ENCODE results near the gene PRIM1.
"Not testable (repeated sequence)": the region's sequence is repeated elsewhere in the genome, so short reads cannot be mapped to it uniquely, and the experiment has no call there.

Gene PRIM1

GRCh38 chr12:56759263-56759908 lies 7.3 kb upstream of the PRIM1 start:
- no peak for DNase-seq

- DNase-seq = no peak
Observed at GRCh38 chr12:56758728-56759262, 6.7 kb upstream of the PRIM1 start.

GRCh38 chr12:56757971-56758370 lies 5.8 kb upstream of the PRIM1 start:
- DNase-seq = not testable (repeated sequence)

GRCh38 chr12:56753566-56753965 lies 1.4 kb upstream of the PRIM1 start:
- no peak for DNase-seq

GRCh38 chr12:56750596-56750995 lies 1.5 kb downstream of the PRIM1 start:
- DNase-seq = not testable (repeated sequence)

- no peak for DNase-seq
Observed at GRCh38 chr12:56749853-56750252, 2.3 kb downstream of the PRIM1 start.

GRCh38 chr12:56749359-56749758 lies 2.8 kb downstream of the PRIM1 start:
- DNase-seq = no peak

- DNase-seq = no peak
Observed at GRCh38 chr12:56728139-56728861, 23.8 kb downstream of the PRIM1 start.

GRCh38 chr12:56726196-56726675 lies 25.9 kb downstream of the PRIM1 start:
- DNase-seq = not testable (repeated sequence)

GRCh38 chr12:56725723-56726102 lies 26.4 kb downstream of the PRIM1 start:
- DNase-seq = no peak

- DNase-seq = peak; percentile 100
Observed at GRCh38 chr12:56724972-56725722, 27.0 kb downstream of the PRIM1 start, which contains the start of gene NACA. Gene NACA (minus strand): TSS chr12:56725299. CDS start chr12:56724521, 778 bp downstream.

GRCh38 chr12:56724701-56724971 lies 27.5 kb downstream of the PRIM1 start:
- no peak for DNase-seq

- no peak for DNase-seq
Observed at GRCh38 chr12:56723889-56724700, 28.0 kb downstream of the PRIM1 start.

GRCh38 chr12:56723352-56723751 lies 28.8 kb downstream of the PRIM1 start:
- no peak for DNase-seq

- DNase-seq = no peak
Observed at GRCh38 chr12:56722832-56723231, 29.3 kb downstream of the PRIM1 start.

- no peak for DNase-seq
Observed at GRCh38 chr12:56721721-56722120, 30.4 kb downstream of the PRIM1 start.

GRCh38 chr12:56721216-56721615 lies 30.9 kb downstream of the PRIM1 start:
- DNase-seq = no peak

- DNase-seq = no peak
Observed at GRCh38 chr12:56720731-56721151, 31.4 kb downstream of the PRIM1 start.

- DNase-seq = no peak
Observed at GRCh38 chr12:56719056-56719455, 33.1 kb downstream of the PRIM1 start.

GRCh38 chr12:56718636-56719035 lies 33.5 kb downstream of the PRIM1 start:
- no peak for DNase-seq

- no peak for DNase-seq
Observed at GRCh38 chr12:56718149-56718548, 34.0 kb downstream of the PRIM1 start.
